ENCODE results near the gene MAST4. TPM values are rescaled to one million over a fixed set of nuclear protein-coding genes. Genes with fewer than 3 reads are reported as not detected.

MAST4 gene
- total and polyA plus RNA-seq, 2 experiments from 2014 or later: 4.2 to 6.0 TPM

- 0 out of 2 replicates have a peak overlapping the region, but pooled peaks have one; percentile 3 for H3K4me3 ChIP-seq
- no peak overlapping the region for H2AFZ ChIP-seq
Observed at GRCh38 chr5:67038817-67039603, 442.8 kb downstream of the MAST4 start.

GRCh38 chr5:67042176-67043003 lies 446.2 kb downstream of the MAST4 start:
- Histone ChIP-seq H3K4me1 (ENCODE audit: insufficient read depth) (peaks cover 11% of the 10 kb centered on the region), H3K27ac (no peak overlapping the region), H3K79me2 (ENCODE audit: insufficient read depth) (peaks cover 18% of the 10 kb centered on the region; the same call in 1 of the 2 replicates), H3K9ac (no peak overlapping the region), H4K20me1 (ENCODE audit: insufficient read depth) (no peaks in the 10 kb centered on the region), H3K4me3 (no peak overlapping the region), H3K4me2 (ENCODE audit: unreplicated experiment) (no peak overlapping the region), H3F3A (ENCODE audit: insufficient read depth) (no peaks in the 10 kb centered on the region), H2AFZ (no peak overlapping the region), H3K9me2 (ENCODE audit: insufficient read depth) (peaks cover 3% of the 10 kb centered on the region; the same call in 1 of the 2 replicates), H3K27me3 (replicated peaks; ENCODE audit: insufficient read depth) (no peaks in the 10 kb centered on the region), H3K9me3 (ENCODE audit: low read depth) (no peaks in the 10 kb centered on the region), H3K36me3 (ENCODE audit: low read depth) (no peaks in the 10 kb centered on the region)
- WGBS, 2 experiments (ENCODE audit: low coverage in 1 of 2, low lambda C conversion rate in 2 of 2, missing lambda C conversion rate in 2 of 2): 55 to 58% methylated on average over 12 of the region's 12 CpGs
- no peak for TF ChIP-seq EZH2 (IDR thresholded peaks at IDR 0.05; ENCODE audit: insufficient read depth, poor library complexity, severe bottlenecking)
- TF ChIP-seq EZH2phosphoT487 (IDR thresholded peaks at IDR 0.05; ENCODE audit: insufficient read depth, low read depth): no peak
- in situ Hi-C loops (cut with MboI): no loop called here
- no peak for DNase-seq

More at GRCh38 chr5:67038817-67039603, 442.8 kb downstream of the MAST4 start:
- Histone ChIP-seq H3K9me3 (ENCODE audit: low read depth) (no peaks in the 10 kb centered on the region), H3F3A (ENCODE audit: insufficient read depth) (no peaks in the 10 kb centered on the region), H3K4me1 (ENCODE audit: insufficient read depth) (peaks cover 11% of the 10 kb centered on the region), H3K36me3 (ENCODE audit: low read depth) (no peaks in the 10 kb centered on the region), H3K9ac (no peak overlapping the region), H3K9me2 (ENCODE audit: insufficient read depth) (peaks cover 3% of the 10 kb centered on the region; the same call in 1 of the 2 replicates), H3K79me2 (ENCODE audit: insufficient read depth) (peaks cover 25% of the 10 kb centered on the region; the same call in 1 of the 2 replicates), H3K27ac (no peak overlapping the region), H3K27me3 (replicated peaks; ENCODE audit: insufficient read depth) (no peaks in the 10 kb centered on the region), H3K4me2 (ENCODE audit: unreplicated experiment) (peak overlapping the region; percentile 13), H4K20me1 (ENCODE audit: insufficient read depth) (no peaks in the 10 kb centered on the region)
- TF ChIP-seq EZH2 (IDR thresholded peaks at IDR 0.05; ENCODE audit: insufficient read depth, poor library complexity, severe bottlenecking) (no peak), EZH2phosphoT487 (IDR thresholded peaks at IDR 0.05; ENCODE audit: insufficient read depth, low read depth) (no peak)
- in situ Hi-C loops (cut with MboI): no loop called here
- DNase-seq: peak; percentile 71
- WGBS, 2 experiments (ENCODE audit: low coverage in 1 of 2, low lambda C conversion rate in 2 of 2, missing lambda C conversion rate in 2 of 2): 51 to 58% methylated on average over 4 of the region's 4 CpGs

- no peak overlapping the region for H3K9ac ChIP-seq
- H4K20me1 ChIP-seq (ENCODE audit: insufficient read depth): no peaks in the 10 kb centered on the region
- no peak overlapping the region for H3K4me2 ChIP-seq (ENCODE audit: unreplicated experiment)
- peaks cover 7% of the 10 kb centered on the region for H3K4me1 ChIP-seq (ENCODE audit: insufficient read depth)
- 96 to 98% methylated on average over 3 of the region's 3 CpGs for WGBS, 2 experiments (ENCODE audit: low coverage in 1 of 2, low lambda C conversion rate in 2 of 2, missing lambda C conversion rate in 2 of 2)
- no peak overlapping the region for H3K27ac ChIP-seq
- H3K36me3 ChIP-seq (ENCODE audit: low read depth): no peaks in the 10 kb centered on the region
- H3K79me2 ChIP-seq (ENCODE audit: insufficient read depth): peaks cover 11% of the 10 kb centered on the region; the same call in 1 of the 2 replicates
- no peaks in the 10 kb centered on the region for H3F3A ChIP-seq (ENCODE audit: insufficient read depth)
- in situ Hi-C loops (cut with MboI): no loop called here
- no peak for DNase-seq
- H3K9me3 ChIP-seq (ENCODE audit: low read depth): no peaks in the 10 kb centered on the region
- TF ChIP-seq EZH2phosphoT487 (IDR thresholded peaks at IDR 0.05; ENCODE audit: insufficient read depth, low read depth): no peak
- peaks cover 3% of the 10 kb centered on the region; the same call in 1 of the 2 replicates for H3K9me2 ChIP-seq (ENCODE audit: insufficient read depth)
- H3K4me3 ChIP-seq: no peak overlapping the region
- no peak overlapping the region for H2AFZ ChIP-seq
- H3K27me3 ChIP-seq (replicated peaks; ENCODE audit: insufficient read depth): no peaks in the 10 kb centered on the region
Observed at GRCh38 chr5:67043796-67044511, 447.8 kb downstream of the MAST4 start.
